Ectodermal cell (in vitro differentiated cells): ENCODE data around the gene UCK2.

Source experiments
- H3K27ac ChIP-seq: 2 replicates; pipeline ENCODE4 v1.7.0; 2013; ENCODE audit warnings: mild to moderate bottlenecking, low read depth, low read length; ENCODE audit not compliant: insufficient read depth, poor library complexity, severe bottlenecking
- H3K27me3 ChIP-seq: 2 replicates; pipeline ENCODE4 v1.7.0; 2013; ENCODE audit warnings: mild to moderate bottlenecking, low read length; ENCODE audit not compliant: insufficient read depth, control insufficient read depth, poor library complexity, severe bottlenecking
- H3K36me3 ChIP-seq: one replicate; pipeline ENCODE4 v1.7.0; 2013; ENCODE audit warnings: low read length; ENCODE audit not compliant: control insufficient read depth, insufficient read depth
- H3K4me1 ChIP-seq: one replicate; pipeline ENCODE4 v1.7.0; 2013; ENCODE audit warnings: low read length; ENCODE audit not compliant: control insufficient read depth, insufficient read depth
- H3K4me3 ChIP-seq: 2 replicates; pipeline ENCODE4 v1.7.0; 2013; ENCODE audit warnings: low read depth, low read length, control low read depth; ENCODE audit not compliant: insufficient read depth
- H3K9me3 ChIP-seq: 2 replicates; pipeline ENCODE4 v1.7.0; 2013; ENCODE audit warnings: mild to moderate bottlenecking, low read length, moderate library complexity; ENCODE audit not compliant: control insufficient read depth
- WGBS, 2 experiments: methylation state at CpG; one replicate each; pipeline ENCODE4 v1.1.7; 2013; ENCODE audit warnings: missing lambda C conversion rate in 2 of 2; 5-methylcytosine and 5-hydroxymethylcytosine counted together

Gene UCK2

DNA sequence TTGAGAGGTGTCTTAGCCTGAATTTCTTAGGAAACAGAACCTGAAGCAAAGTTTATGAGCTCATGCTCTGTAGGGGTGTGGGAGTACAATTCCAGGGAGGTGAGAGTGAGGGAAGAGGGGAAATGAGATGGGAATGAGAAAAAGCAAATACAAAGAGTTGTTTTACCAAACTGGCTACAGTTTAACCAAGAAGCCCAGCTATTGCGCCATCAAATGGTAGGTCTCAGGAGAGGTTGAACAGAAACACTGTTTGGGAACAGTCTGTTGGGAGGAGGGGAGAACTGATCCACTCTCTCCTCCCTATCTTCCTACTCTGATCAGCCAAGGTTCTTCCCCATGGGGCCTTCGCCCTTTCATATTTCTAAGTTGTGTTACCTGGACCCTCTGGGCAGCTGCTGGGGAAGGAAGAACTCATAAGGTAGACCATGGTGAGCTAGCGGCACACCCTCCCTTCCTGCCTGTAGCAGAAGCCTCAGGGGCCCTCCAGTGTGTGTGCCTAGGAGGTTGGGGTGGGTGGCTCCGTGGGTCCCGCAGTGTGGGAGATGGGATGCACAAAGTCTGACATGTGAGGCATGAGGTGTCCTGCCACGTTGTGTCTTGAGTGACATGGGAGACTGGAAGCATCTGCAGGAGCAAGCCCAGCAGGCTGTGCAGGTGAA, 120.5 kb downstream of the UCK2 start:
- Histone ChIP-seq H3K9me3 (no peaks in the 10 kb centered on the region), H3K36me3 (no peaks in the 10 kb centered on the region), H3K4me1 (peaks cover 4% of the 10 kb centered on the region), H3K27ac (no peak overlapping the region), H3K27me3 (peaks cover 7% of the 10 kb centered on the region), H3K4me3 (no peak overlapping the region)
- WGBS, 2 experiments: 92 to 99% methylated on average over 6 of the region's 6 CpGs

DNA sequence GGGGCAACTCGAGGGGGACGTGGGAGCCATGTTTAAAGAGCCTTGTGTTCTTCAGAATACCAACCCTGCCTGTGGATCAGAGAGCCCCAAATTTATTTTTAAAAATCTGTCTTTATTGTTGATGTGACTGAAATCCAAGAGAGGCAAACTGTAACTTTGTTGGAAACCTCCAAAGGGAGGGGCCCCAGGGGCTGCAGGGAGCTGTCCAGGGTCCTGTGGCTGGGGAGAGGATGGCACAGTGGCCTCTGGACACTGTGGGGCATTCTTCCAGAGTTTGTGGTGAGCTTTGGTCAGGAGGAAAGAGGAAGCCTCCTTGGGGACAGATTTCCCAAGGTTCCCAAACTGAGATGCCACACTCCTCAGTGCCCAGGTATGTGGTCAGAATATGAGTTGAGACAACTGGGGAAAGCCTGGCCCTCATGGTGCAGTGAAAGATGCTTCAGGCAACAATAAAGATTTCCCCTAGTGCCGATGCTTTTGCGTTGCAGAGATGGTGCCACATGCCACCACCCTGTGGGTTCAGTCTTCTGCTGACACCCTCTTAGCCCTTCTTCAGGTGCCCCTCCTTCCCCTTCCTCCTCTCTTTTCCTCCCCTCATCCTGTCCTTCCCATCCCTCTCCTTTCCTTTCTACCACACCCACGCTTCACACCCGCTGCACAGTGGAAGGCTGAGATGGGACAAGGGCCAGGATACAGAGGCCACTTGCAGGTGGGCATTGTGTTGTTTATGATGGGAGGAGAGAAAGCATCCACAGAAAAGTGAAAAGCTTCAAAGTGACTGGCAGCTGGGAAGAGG, 122.1 kb downstream of the UCK2 start:
- H3K27ac ChIP-seq: no peak overlapping the region
- no peaks in the 10 kb centered on the region for H3K9me3 ChIP-seq
- 70 to 72% methylated on average over 5 to 6 of the region's 6 CpGs for WGBS, 2 experiments
- H3K27me3 ChIP-seq: peaks cover under 1% of the 10 kb centered on the region
- no peaks in the 10 kb centered on the region for H3K4me1 ChIP-seq
- H3K36me3 ChIP-seq: no peaks in the 10 kb centered on the region
- no peak overlapping the region for H3K4me3 ChIP-seq

DNA sequence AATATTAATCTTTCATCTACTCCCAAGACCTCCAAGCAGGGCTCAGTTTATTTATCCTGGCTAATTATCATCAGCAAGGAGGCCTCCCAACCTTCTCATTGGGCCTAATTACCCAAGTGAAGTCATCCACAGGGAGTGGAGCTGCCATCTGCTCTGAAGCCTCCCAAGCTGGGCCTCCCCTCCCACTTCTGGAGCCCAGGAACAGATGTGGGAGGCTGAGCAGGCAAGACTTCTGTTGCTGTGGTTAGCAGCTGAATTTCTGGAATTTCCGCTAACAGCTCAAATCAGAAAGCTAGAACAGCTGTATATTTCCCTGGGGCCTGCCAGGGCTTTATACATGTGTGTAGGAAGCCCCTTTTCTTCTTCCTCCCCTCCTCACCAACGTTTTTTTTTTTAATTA, 127.5 kb downstream of the UCK2 start:
- Histone ChIP-seq H3K4me1 (no peaks in the 10 kb centered on the region), H3K36me3 (no peaks in the 10 kb centered on the region), H3K27ac (no peak overlapping the region), H3K4me3 (no peak overlapping the region), H3K27me3 (no peaks in the 10 kb centered on the region), H3K9me3 (no peaks in the 10 kb centered on the region)
- WGBS, 2 experiments: 100% methylated on average over 1 of the region's 2 CpGs

DNA sequence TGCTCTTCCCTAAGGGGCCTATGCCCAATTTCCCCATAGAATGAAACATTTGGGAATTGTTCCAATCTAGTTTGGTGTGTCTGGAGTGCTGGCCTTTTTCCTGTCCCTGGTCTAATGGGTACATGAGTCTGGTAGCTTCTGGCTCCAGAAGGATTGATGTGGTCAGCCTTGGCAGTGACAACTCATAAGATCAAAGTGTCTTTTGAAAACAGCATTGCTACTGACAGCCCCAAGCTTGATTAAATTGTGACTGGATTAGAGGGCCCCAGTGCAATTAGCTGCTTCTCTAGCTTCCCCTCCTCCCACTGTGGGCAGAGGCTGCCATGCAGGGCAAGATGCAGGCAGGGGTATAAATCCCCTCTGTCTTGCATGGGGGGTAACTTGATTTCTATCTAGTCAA, 130.9 kb downstream of the UCK2 start:
- no peak overlapping the region for H3K27ac ChIP-seq
- H3K27me3 ChIP-seq: no peaks in the 10 kb centered on the region
- H3K9me3 ChIP-seq: no peaks in the 10 kb centered on the region

DNA sequence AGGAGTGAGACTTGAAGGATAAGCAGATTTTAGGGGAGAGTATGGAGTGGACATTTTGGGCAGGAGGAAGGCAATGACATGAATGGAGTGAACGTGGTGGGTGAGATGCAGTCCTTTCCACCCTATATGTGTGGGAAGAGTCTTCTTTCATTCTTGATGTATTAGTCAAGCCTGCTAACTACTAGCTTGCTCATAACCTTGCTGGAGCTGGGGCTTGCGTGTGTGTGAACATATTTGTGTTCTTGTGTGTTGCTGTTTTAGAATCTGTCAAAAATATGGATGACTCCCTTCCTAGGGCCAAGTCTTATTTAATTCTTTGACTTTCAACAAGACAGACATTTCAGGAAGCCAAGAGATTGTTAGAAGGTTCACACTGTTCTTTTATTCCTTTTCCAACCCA, 132.7 kb downstream of the UCK2 start:
- no peaks in the 10 kb centered on the region for H3K4me1 ChIP-seq
- H3K27ac ChIP-seq: no peak overlapping the region
- no peaks in the 10 kb centered on the region for H3K27me3 ChIP-seq
- WGBS, 2 experiments: 78 to 96% methylated on average over 2 of the region's 2 CpGs
- no peaks in the 10 kb centered on the region for H3K9me3 ChIP-seq
- H3K4me3 ChIP-seq: no peak overlapping the region
- H3K36me3 ChIP-seq: no peaks in the 10 kb centered on the region

More for the DNA sequence above, 130.9 kb downstream of the UCK2 start:
- Histone ChIP-seq H3K4me3 (no peak overlapping the region), H3K36me3 (no peaks in the 10 kb centered on the region), H3K4me1 (no peaks in the 10 kb centered on the region)

DNA sequence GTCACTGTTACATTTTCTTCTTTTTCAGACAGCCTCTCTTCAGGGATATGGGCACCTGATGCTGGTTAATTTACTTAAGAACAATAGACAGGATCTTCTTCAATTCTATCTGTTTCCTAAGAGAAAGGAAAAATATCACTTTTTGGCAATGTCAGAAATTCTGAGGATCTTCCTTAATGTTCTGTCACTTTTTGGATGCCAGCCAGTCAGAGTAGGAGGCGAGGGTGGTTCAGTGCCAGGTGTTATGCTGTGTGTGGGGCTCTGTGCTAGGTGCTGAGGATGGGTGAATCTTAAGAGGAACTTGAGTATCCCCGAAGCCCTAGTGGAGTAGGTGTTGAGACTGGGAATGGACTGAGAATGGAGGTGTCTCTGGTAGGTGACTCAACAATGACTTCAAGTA, 133.5 kb downstream of the UCK2 start:
- Histone ChIP-seq H3K36me3 (no peaks in the 10 kb centered on the region), H3K27ac (no peak overlapping the region), H3K9me3 (no peaks in the 10 kb centered on the region), H3K27me3 (no peaks in the 10 kb centered on the region), H3K4me1 (no peaks in the 10 kb centered on the region), H3K4me3 (no peak overlapping the region)
- WGBS, 2 experiments: 90 to 92% methylated on average over 2 of the region's 2 CpGs
